ENCODE measurements around the gene ATP8B4.

DNA sequence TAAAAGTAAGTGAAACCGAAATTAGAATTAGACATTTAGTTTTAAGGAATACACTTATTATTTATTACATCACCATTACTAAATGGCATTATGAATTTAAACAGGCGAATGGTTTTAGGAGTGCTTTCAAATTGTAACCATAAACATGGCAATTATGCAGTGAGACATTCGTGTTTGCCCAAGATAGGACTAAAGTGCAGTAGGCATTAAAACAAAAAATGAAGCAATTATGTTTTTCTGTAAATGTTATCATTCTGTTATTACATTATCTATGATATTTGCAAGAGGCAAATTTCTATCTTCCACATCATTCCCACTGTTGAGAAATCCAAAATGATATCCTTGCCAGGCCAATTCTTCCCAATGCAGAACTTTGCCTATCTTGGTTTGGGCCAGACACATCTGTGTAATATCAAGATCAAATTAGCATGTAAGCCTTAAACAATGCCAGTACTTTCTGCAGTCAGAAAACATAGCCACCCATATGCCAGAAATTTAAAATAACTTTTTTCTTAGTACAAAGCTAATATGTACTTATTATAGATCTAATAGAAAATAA lies 156.9 kb downstream of the ATP8B4 start:
- TF ChIP-seq, protein P1, sequence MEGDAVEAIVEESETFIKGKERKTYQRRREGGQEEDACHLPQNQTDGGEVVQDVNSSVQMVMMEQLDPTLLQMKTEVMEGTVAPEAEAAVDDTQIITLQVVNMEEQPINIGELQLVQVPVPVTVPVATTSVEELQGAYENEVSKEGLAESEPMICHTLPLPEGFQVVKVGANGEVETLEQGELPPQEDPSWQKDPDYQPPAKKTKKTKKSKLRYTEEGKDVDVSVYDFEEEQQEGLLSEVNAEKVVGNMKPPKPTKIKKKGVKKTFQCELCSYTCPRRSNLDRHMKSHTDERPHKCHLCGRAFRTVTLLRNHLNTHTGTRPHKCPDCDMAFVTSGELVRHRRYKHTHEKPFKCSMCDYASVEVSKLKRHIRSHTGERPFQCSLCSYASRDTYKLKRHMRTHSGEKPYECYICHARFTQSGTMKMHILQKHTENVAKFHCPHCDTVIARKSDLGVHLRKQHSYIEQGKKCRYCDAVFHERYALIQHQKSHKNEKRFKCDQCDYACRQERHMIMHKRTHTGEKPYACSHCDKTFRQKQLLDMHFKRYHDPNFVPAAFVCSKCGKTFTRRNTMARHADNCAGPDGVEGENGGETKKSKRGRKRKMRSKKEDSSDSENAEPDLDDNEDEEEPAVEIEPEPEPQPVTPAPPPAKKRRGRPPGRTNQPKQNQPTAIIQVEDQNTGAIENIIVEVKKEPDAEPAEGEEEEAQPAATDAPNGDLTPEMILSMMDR (IDR thresholded peaks at IDR 0.05; ENCODE audit: control extremely low read depth in 1 of 3, insufficient read depth in 1 of 3, low read depth in 1 of 3, low read length in 3 of 3) = no peak
- TF ChIP-seq, protein P2, sequence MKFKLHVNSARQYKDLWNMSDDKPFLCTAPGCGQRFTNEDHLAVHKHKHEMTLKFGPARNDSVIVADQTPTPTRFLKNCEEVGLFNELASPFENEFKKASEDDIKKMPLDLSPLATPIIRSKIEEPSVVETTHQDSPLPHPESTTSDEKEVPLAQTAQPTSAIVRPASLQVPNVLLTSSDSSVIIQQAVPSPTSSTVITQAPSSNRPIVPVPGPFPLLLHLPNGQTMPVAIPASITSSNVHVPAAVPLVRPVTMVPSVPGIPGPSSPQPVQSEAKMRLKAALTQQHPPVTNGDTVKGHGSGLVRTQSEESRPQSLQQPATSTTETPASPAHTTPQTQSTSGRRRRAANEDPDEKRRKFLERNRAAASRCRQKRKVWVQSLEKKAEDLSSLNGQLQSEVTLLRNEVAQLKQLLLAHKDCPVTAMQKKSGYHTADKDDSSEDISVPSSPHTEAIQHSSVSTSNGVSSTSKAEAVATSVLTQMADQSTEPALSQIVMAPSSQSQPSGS (IDR thresholded peaks at IDR 0.05; ENCODE audit: low read length) = no peak
- TF ChIP-seq POLR2A (IDR thresholded peaks at IDR 0.05; ENCODE audit: control extremely low read depth in 1 of 2, low read depth in 2 of 2, low read length in 2 of 2) (no peak), ZNF274 (IDR thresholded peaks at IDR 0.05; ENCODE audit: borderline replicate concordance, extremely low read depth, low read length) (no peak), GABPA (IDR thresholded peaks at IDR 0.05; ENCODE audit: borderline replicate concordance, insufficient read depth, low read length) (no peak), POLR2AphosphoS5 (IDR thresholded peaks at IDR 0.05; ENCODE audit: low read depth, low read length) (no peak), EP300 (IDR thresholded peaks at IDR 0.05; ENCODE audit: borderline replicate concordance in 1 of 2, low read depth in 2 of 2, low read length in 2 of 2) (no peak), GTF2F1 (IDR thresholded peaks at IDR 0.05; ENCODE audit: borderline replicate concordance, low read depth, low read length) (no peak), RBBP5 (IDR thresholded peaks at IDR 0.05; ENCODE audit: borderline replicate concordance, low read depth, low read length) (no peak), MAFK (IDR thresholded peaks at IDR 0.05; ENCODE audit: low read depth, low read length) (no peak)
- TF ChIP-seq, protein P3, sequence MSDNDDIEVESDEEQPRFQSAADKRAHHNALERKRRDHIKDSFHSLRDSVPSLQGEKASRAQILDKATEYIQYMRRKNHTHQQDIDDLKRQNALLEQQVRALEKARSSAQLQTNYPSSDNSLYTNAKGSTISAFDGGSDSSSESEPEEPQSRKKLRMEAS (IDR thresholded peaks at IDR 0.05) = no peak
